Trophoblast cell (in vitro differentiated cells and primary cell): Measurements from ENCODE around the gene ZNF438.
A peak's percentile ranks its signal among the peaks of the same experiment; 100 is the strongest.

ENCODE experiments used
- DNase-seq, 2 donors: peaks; one replicate each; pipeline ENCODE4 v3.0.0-alpha.2; 2016
- H2AFZ ChIP-seq: 2 replicates; pipeline ENCODE4 v1.6.1; 2013; ENCODE audit warnings: low read length, moderate library complexity, mild to moderate bottlenecking; ENCODE audit not compliant: insufficient read depth, poor library complexity
- H2AK5ac ChIP-seq: 2 replicates; pipeline ENCODE4 v1.6.1; 2013; ENCODE audit warnings: mild to moderate bottlenecking, low read length
- H2BK120ac ChIP-seq: 2 replicates; pipeline ENCODE4 v1.6.1; 2013; ENCODE audit warnings: low read length, mild to moderate bottlenecking, moderate library complexity; ENCODE audit not compliant: insufficient read depth, poor library complexity
- H2BK12ac ChIP-seq: 2 replicates; pipeline ENCODE4 v1.6.1; 2013; ENCODE audit warnings: mild to moderate bottlenecking, low read length, moderate library complexity
- H2BK5ac ChIP-seq: 2 replicates; pipeline ENCODE4 v1.6.1; 2013; ENCODE audit warnings: low read length, low read depth, moderate library complexity, mild to moderate bottlenecking; ENCODE audit not compliant: poor library complexity
- H3K14ac ChIP-seq: 2 replicates; pipeline ENCODE4 v1.6.1; 2013; ENCODE audit warnings: mild to moderate bottlenecking, low read length
- H3K18ac ChIP-seq: 2 replicates; pipeline ENCODE4 v1.6.1; 2013; ENCODE audit warnings: mild to moderate bottlenecking, low read length
- H3K23ac ChIP-seq: 2 replicates; pipeline ENCODE4 v1.6.1; 2013; ENCODE audit warnings: low read length
- H3K27ac ChIP-seq: 2 replicates; pipeline ENCODE4 v1.5.1; 2013; ENCODE audit warnings: low read depth, mild to moderate bottlenecking, inconsistent platforms, low read length, moderate library complexity
- H3K27me3 ChIP-seq: 2 replicates; pipeline ENCODE4 v1.6.1; 2013; ENCODE audit warnings: inconsistent platforms, mild to moderate bottlenecking, low read length, moderate library complexity; ENCODE audit not compliant: insufficient read depth
- H3K36me3 ChIP-seq, 2 experiments: 1 replicate in 1 of 2; 2 replicates in 1 of 2; pipeline ENCODE4 v1.6.1; 2013; ENCODE audit warnings: low read length in 2 of 2, mild to moderate bottlenecking in 2 of 2, moderate library complexity in 1 of 2; ENCODE audit not compliant: insufficient read depth in 2 of 2, control insufficient read depth in 1 of 2
- H3K4ac ChIP-seq: 2 replicates; pipeline ENCODE4 v1.6.1; 2013; ENCODE audit warnings: low read depth, mild to moderate bottlenecking, low read length, moderate library complexity
- H3K4me1 ChIP-seq, 2 experiments: 1 replicate in 1 of 2; 2 replicates in 1 of 2; pipeline ENCODE4 v1.6.1; 2013; ENCODE audit warnings: low read length in 2 of 2, mild to moderate bottlenecking in 2 of 2, moderate library complexity in 1 of 2; ENCODE audit not compliant: insufficient read depth in 2 of 2, control insufficient read depth in 1 of 2
- H3K4me2 ChIP-seq: 2 replicates; pipeline ENCODE4 v1.6.1; 2013; ENCODE audit warnings: inconsistent platforms, mild to moderate bottlenecking, low read length, moderate library complexity
- H3K4me3 ChIP-seq: 2 replicates; pipeline ENCODE4 v1.5.1; 2013; ENCODE audit warnings: mild to moderate bottlenecking, low read depth, low read length, inconsistent platforms
- H3K79me1 ChIP-seq: one replicate; pipeline ENCODE4 v1.6.1; 2013; ENCODE audit warnings: low read length
- H3K79me2 ChIP-seq: 2 replicates; pipeline ENCODE4 v1.6.1; 2013; ENCODE audit warnings: low read length, mild to moderate bottlenecking; ENCODE audit not compliant: control insufficient read depth, insufficient read depth, poor library complexity
- H3K9ac ChIP-seq: 2 replicates; pipeline ENCODE4 v1.6.1; 2013; ENCODE audit warnings: mild to moderate bottlenecking, low read length
- H3K9me3 ChIP-seq: 2 replicates; pipeline ENCODE4 v1.6.1; 2013; ENCODE audit warnings: low read depth, mild to moderate bottlenecking, control low read depth, inconsistent platforms, low read length; ENCODE audit not compliant: insufficient read depth
- H4K12ac ChIP-seq: 2 replicates; pipeline ENCODE4 v1.6.1; 2013; ENCODE audit warnings: low read depth, mild to moderate bottlenecking, low read length, moderate library complexity
- H4K8ac ChIP-seq: 2 replicates; pipeline ENCODE4 v1.6.1; 2013; ENCODE audit warnings: low read depth, mild to moderate bottlenecking, low read length, moderate library complexity
- H4K91ac ChIP-seq: one replicate; pipeline ENCODE4 v1.6.1; 2013; ENCODE audit warnings: low read depth, mild to moderate bottlenecking, low read length, moderate library complexity
- WGBS: extraction: QIAGEN DNeasy Blood & Tissue Kit; methylation state at CpG from one replicate; pipeline ENCODE4 v1.1.7; 2013; ENCODE audit warnings: missing lambda C conversion rate; ENCODE audit not compliant: insufficient read length, insufficient coverage; ENCODE audit errors: extremely low coverage; 5-methylcytosine and 5-hydroxymethylcytosine counted together

ZNF438 gene

DNA sequence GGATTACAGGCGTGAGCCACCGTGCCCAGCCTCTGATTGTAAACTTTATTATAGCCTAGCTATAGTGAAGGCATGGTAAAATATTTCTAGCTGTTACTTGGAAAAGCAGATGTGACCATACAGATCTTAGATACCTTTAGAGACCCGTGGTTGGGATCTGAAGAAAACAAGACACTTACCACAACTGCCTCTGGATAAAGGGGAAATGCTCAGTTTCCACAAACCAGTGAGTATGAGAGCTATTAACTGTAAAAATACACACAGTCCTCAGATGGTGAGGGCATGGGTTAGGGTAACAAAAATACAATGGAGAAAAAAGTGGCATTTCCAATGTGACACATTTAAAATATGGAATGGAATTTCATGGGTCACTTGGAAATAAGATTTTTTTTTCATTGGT is 63.0 kb downstream of the ZNF438 start:
- Histone ChIP-seq H3K4ac (no peak overlapping the region), H3K9ac (no peak overlapping the region), H4K12ac (no peak overlapping the region), H3K4me1 (peaks cover 0 to 3% of the 10 kb centered on the region in 2 experiments), H3K23ac (no peak overlapping the region), H3K14ac (no peak overlapping the region), H3K4me3 (no peak overlapping the region), H3K79me2 (no peaks in the 10 kb centered on the region), H2BK5ac (no peak overlapping the region), H2AK5ac (no peak overlapping the region), H4K91ac (no peak overlapping the region), H3K9me3 (no peaks in the 10 kb centered on the region), H2BK120ac (no peak overlapping the region), H2AFZ (no peak overlapping the region), H3K18ac (no peak overlapping the region), H3K27me3 (no peaks in the 10 kb centered on the region), H2BK12ac (no peak overlapping the region), H3K36me3 (no peaks in the 10 kb centered on the region), H3K79me1 (no peaks in the 10 kb centered on the region), H4K8ac (no peak overlapping the region), H3K4me2 (no peak overlapping the region), H3K27ac (no peak overlapping the region)
- DNase-seq, result no peak
- WGBS, result no CpG with 5 or more reads among the region's 3 CpGs

DNA sequence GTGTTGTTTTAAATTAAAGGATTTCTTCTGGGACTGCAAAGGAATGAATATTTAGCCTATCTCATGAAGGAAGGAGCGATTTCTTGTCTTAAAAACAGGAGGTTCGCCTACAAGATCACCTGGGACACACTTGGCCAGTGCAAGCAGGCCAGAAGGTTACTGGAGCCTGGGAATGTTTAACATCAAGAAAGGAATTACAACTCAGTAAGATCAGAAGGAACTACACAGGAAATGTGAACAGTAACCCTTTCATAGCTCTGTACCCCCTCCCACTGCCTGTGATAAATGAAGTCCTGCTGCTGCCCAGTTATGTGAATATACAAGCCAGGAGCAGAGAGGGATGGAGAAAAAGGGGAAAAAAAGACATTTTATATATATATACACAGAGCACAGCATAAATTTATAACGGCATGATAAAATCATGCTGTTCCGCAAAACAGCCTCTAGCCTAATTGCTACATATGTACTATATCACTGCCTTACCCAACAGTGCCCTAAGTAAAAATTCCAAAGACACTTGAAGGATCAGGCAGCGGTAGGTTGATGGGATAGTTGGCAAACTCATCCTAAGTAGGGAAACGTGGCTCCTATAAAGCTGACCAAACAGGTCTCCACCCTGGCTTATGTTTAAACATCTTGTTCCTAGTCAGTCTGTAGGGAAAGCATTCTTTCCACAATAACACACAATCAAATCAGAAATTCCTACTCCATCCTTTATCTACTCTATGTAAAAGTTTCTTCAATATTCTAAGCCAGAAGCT is 63.8 kb downstream of the ZNF438 start:
- no peak overlapping the region for H3K18ac ChIP-seq
- no peak overlapping the region for H2AFZ ChIP-seq
- no peak overlapping the region for H3K27ac ChIP-seq
- no peak overlapping the region for H4K91ac ChIP-seq
- H3K79me1 ChIP-seq, result no peaks in the 10 kb centered on the region
- H3K4ac ChIP-seq, result no peak overlapping the region
- no peak overlapping the region for H2AK5ac ChIP-seq
- H3K9me3 ChIP-seq, result no peaks in the 10 kb centered on the region
- WGBS, result no CpG with 5 or more reads among the region's 6 CpGs
- no peak overlapping the region for H3K23ac ChIP-seq
- H2BK5ac ChIP-seq, result no peak overlapping the region
- no peak overlapping the region for H3K14ac ChIP-seq
- H2BK12ac ChIP-seq, result no peak overlapping the region
- no peaks in the 10 kb centered on the region for H3K36me3 ChIP-seq
- H3K27me3 ChIP-seq, result no peaks in the 10 kb centered on the region
- no peak overlapping the region for H3K9ac ChIP-seq
- H4K8ac ChIP-seq, result no peak overlapping the region
- DNase-seq, result peak; percentile 33 to 57
- H2BK120ac ChIP-seq, result no peak overlapping the region
- H3K4me2 ChIP-seq, result no peak overlapping the region
- H4K12ac ChIP-seq, result no peak overlapping the region
- H3K4me1 ChIP-seq, result peaks cover 0 to 3% of the 10 kb centered on the region in 2 experiments
- H3K79me2 ChIP-seq, result no peaks in the 10 kb centered on the region
- H3K4me3 ChIP-seq, result no peak overlapping the region

DNA sequence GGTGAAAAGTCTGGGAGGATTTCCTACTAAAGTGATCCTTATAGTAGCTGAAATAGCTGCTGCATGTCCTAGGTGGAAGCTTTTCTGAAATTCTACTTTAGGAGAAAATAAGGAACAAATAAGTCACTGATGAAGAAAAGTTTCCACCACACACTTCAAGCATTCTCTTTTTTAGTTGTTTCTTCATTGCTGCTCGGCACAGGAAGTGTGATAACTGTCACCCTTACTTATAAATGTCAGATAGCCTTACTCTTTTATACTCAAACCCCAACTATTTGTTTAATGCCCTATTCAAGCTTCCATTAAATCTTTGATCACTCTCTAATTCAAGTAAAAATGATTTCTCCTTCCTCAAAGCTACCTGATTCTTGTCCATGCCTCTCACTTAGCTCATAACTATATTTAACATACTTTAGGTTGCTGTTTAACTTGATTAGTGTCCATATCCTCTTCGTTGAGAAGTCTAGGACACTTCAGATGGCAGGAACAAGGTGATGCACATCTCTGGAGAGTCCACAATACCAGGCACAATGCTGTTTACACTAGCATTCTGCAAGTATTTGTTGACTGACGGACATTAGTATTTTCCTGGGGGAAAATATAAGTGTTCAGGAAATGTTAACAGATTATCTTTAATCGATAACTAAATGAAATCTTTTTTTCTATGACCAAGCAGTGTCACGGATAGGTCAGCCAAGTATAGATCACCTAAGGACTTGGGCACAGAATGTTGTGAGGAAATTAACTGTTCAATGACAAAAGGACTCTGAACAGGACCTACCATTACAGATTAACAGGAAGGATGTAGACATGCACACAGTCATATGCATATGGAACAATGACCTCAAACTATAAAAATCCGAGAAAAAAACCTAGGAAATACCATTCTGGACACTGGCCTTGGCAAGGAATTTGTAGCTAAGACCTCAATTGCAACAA is 67.4 kb downstream of the ZNF438 start:
- Histone ChIP-seq H2BK5ac (no peak overlapping the region), H3K14ac (no peak overlapping the region), H3K18ac (no peak overlapping the region), H2BK12ac (no peak overlapping the region), H3K4ac (no peak overlapping the region), H3K4me2 (no peak overlapping the region), H4K8ac (no peak overlapping the region), H3K4me3 (no peak overlapping the region), H3K79me2 (no peaks in the 10 kb centered on the region), H3K9ac (no peak overlapping the region), H4K12ac (no peak overlapping the region), H2AK5ac (no peak overlapping the region), H2BK120ac (no peak overlapping the region), H4K91ac (no peak overlapping the region), H3K9me3 (no peaks in the 10 kb centered on the region), H3K4me1 (peaks cover 0 to 3% of the 10 kb centered on the region in 2 experiments), H3K79me1 (no peaks in the 10 kb centered on the region), H3K36me3 (no peaks in the 10 kb centered on the region), H3K23ac (no peak overlapping the region), H3K27ac (no peak overlapping the region), H2AFZ (no peak overlapping the region), H3K27me3 (no peaks in the 10 kb centered on the region)
- WGBS, result no CpG with 5 or more reads among the region's 6 CpGs
- DNase-seq, result no peak

DNA sequence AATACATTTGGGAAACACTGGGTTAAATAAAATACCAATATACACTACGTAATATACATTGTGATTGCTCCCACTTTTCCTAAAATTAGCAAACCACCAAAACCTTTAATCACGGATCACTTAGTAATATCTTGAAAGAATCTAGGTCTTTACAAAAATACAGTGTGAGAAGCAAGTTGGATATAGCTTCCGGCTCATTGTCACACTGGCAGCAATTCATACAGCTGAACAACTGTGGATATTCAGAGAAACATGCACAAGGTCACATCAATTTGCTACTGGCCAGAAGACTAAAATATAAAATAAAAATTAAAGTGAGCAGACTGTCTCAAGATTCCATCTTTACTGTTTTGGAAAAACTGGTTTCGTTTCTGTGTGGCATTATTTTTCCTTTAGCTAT is 69.1 kb downstream of the ZNF438 start:
- WGBS, result no CpG with 5 or more reads among the region's 4 CpGs
- no peak overlapping the region for H4K8ac ChIP-seq
- H3K4me1 ChIP-seq, result no peaks in the 10 kb centered on the region
- H3K9ac ChIP-seq, result no peak overlapping the region
- H3K9me3 ChIP-seq, result no peaks in the 10 kb centered on the region
- no peak overlapping the region for H4K12ac ChIP-seq
- H3K27ac ChIP-seq, result no peak overlapping the region
- no peaks in the 10 kb centered on the region for H3K36me3 ChIP-seq
- H3K4ac ChIP-seq, result no peak overlapping the region
- H4K91ac ChIP-seq, result no peak overlapping the region
- H3K23ac ChIP-seq, result no peak overlapping the region
- no peak overlapping the region for H3K4me3 ChIP-seq
- no peak overlapping the region for H2BK120ac ChIP-seq
- no peak overlapping the region for H2AFZ ChIP-seq
- no peaks in the 10 kb centered on the region for H3K79me2 ChIP-seq
- no peak overlapping the region for H2AK5ac ChIP-seq
- H2BK5ac ChIP-seq, result no peak overlapping the region
- H3K27me3 ChIP-seq, result no peaks in the 10 kb centered on the region
- no peak for DNase-seq
- no peak overlapping the region for H3K14ac ChIP-seq
- H3K79me1 ChIP-seq, result no peaks in the 10 kb centered on the region
- H3K4me2 ChIP-seq, result no peak overlapping the region
- H2BK12ac ChIP-seq, result no peak overlapping the region
- H3K18ac ChIP-seq, result no peak overlapping the region
